Gastrocnemius medialis (tissue), 4 donors: ENCODE results near the gene GPI. TPM values are rescaled to one million over a fixed set of nuclear protein-coding genes. Genes with fewer than 3 reads are reported as not detected.

Experiments
- ATAC-seq, 2 donors: fragments of 150-250 bp; one replicate each; pipeline ENCODE4 v1.9.1; 2016
- DNase-seq, 2 donors: peaks; one replicate each; pipeline ENCODE4 v3.0.0-alpha.2; 2019
- H3K27ac ChIP-seq, 4 donors: fragments of 200-600 bp; sonication (generic); 1 replicate in 1 of 4; 2 replicates in 3 of 4; pipeline ENCODE4 v1.5.1; 2016 to 2018; ENCODE audit warnings: mild to moderate bottlenecking in 2 of 4, moderate library complexity in 1 of 4
- H3K27me3 ChIP-seq, 3 donors: fragments of 200-600 bp; sonication (generic) in 2 of 3; 1 replicate in 1 of 3; 2 replicates in 2 of 3; pipeline versions ENCODE4 v1.5.1 to v1.6.0; 2016 to 2019; ENCODE audit warnings: mild to moderate bottlenecking in 1 of 3, moderate library complexity in 1 of 3
- H3K36me3 ChIP-seq, 2 donors: fragments of 200-600 bp; sonication (generic) in 1 of 2; one replicate each; pipeline ENCODE4 v1.5.1; 2017 to 2018
- H3K4me1 ChIP-seq, 2 donors: fragments of 200-600 bp; sonication (generic) in 1 of 2; one replicate each; pipeline ENCODE4 v1.5.1; 2016 to 2017; ENCODE audit warnings: mild to moderate bottlenecking in 2 of 2
- H3K4me3 ChIP-seq, 4 donors: fragments of 200-600 bp; sonication (generic) in 3 of 4; 1 replicate in 1 of 4; 2 replicates in 3 of 4; pipeline ENCODE4 v1.5.1; 2016 to 2019; ENCODE audit warnings: mild to moderate bottlenecking in 2 of 4
- H3K9me3 ChIP-seq, 3 donors: fragments of 200-600 bp; sonication (generic) in 2 of 3; 1 replicate in 1 of 3; 2 replicates in 2 of 3; pipeline ENCODE4 v1.5.1; 2016 to 2019
- CTCF ChIP-seq, 5 experiments: fragments of 450-650 bp in 3 of 5; fragments of 200-600 bp in 2 of 5; sonication (generic) in 2 of 5; IDR thresholded peaks in 4 of 5; conservative IDR thresholded peaks in 1 of 5; 1 replicate in 4 of 5; 2 replicates in 1 of 5; pipeline ENCODE4 v1.5.1; 2016 to 2019; ENCODE audit warnings: antibody characterized with exemption in 5 of 5, mild to moderate bottlenecking in 3 of 5, moderate library complexity in 3 of 5
- POLR2A ChIP-seq, 2 donors: fragments of 450-650 bp; IDR thresholded peaks; one replicate each; pipeline ENCODE4 v1.6.1; 2017; ENCODE audit warnings: antibody characterized with exemption in 2 of 2, mild to moderate bottlenecking in 2 of 2, moderate library complexity in 2 of 2
- in situ Hi-C, 4 donors: fragments of 200-750 bp; cut with MboI; loops; one replicate each; pipeline versions ENCODE4 v1.15.0 to v1.8.0; 2017; ENCODE audit warnings: low sequenced_read_pairs in 4 of 4
- intact Hi-C: fragments of 100-400 bp; cut with DNase I; formaldehyde crosslinking; loops from one replicate; pipeline ENCODE4 v1.15.1; 2023; ENCODE audit warnings: low total_unique reads
- total RNA-seq, 4 donors: library from RNA; depleted of rRNA; stranded (reverse); fragments of >200 nt; gene quantifications; one replicate each; pipeline versions ENCODE4 v1.1.0 to v1.2.3, GENCODE V29; 2016

GPI gene
- total RNA-seq, 4 donors from 2014 or later: 83.2 to 231 (median 173) TPM

DNA sequence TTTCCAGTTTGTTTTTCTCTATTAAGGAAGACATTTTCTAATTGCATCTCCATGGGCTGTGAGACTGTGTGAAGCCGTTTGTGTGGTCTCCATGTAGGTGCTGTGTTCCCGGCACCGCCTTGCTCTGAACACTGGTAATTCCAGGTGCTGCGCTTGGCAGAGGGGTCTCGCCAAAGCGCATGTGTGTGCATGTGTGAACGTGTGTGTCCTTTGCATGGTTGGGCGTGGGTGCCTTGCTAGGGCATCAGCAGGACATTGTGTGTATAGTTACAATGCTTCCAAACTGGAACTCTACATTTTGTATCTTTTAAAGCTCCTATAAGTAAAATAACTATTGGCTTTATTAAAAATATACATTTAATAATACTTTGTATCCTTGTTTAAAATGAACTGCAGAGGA lies 9.8 kb upstream of the GPI start:
- H3K4me3 ChIP-seq: no peak overlapping the region
- no peaks in the 10 kb centered on the region for H3K9me3 ChIP-seq
- intact Hi-C loops (no loop called here), in situ Hi-C loops (no loop called here)
- DNase-seq: no peak
- peaks cover 0 to 42% of the 10 kb centered on the region in 2 donors for H3K36me3 ChIP-seq
- no peak overlapping the region for H3K27ac ChIP-seq
- no peak for TF ChIP-seq CTCF (IDR thresholded peaks at IDR 0.05 in 4 of 5, conservative IDR thresholded peaks at IDR 0.05 in 1 of 5)
- TF ChIP-seq POLR2A (IDR thresholded peaks at IDR 0.05): no peak
- ATAC-seq: no peak
- H3K4me1 ChIP-seq: peaks cover 7 to 11% of the 10 kb centered on the region in 2 donors
- no peaks in the 10 kb centered on the region for H3K27me3 ChIP-seq

DNA sequence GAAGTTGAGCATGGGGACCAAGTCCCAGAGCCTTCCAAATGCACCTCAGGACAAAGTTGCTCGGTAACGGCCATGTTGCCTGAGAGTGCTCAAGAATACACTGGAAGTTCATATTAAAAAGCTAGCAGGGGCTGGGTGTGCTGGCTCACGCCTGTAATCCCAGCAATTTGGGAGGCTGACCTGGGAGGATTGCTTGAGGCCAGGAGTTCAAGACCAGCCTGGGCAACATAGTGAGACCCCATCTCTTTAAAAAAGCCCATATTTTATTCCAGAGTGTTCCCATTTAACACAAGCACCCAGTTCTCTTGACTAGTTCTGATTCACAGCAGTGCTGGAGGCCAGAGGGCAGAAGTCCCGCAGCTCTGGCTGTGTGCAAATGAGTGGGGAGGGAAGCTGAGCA lies 8.1 kb upstream of the GPI start:
- ATAC-seq (no peak), DNase-seq (no peak)
- Histone ChIP-seq H3K4me1 (peaks cover 7 to 11% of the 10 kb centered on the region in 2 donors), H3K27ac (no peak overlapping the region), H3K27me3 (no peaks in the 10 kb centered on the region), H3K36me3 (peaks cover 0 to 34% of the 10 kb centered on the region in 2 donors), H3K4me3 (no peak overlapping the region), H3K9me3 (no peaks in the 10 kb centered on the region)
- in situ Hi-C loops: no loop called here
- TF ChIP-seq POLR2A (IDR thresholded peaks at IDR 0.05) (no peak), CTCF (IDR thresholded peaks at IDR 0.05 in 4 of 5, conservative IDR thresholded peaks at IDR 0.05 in 1 of 5) (no peak)
- intact Hi-C loops: no loop called here

DNA sequence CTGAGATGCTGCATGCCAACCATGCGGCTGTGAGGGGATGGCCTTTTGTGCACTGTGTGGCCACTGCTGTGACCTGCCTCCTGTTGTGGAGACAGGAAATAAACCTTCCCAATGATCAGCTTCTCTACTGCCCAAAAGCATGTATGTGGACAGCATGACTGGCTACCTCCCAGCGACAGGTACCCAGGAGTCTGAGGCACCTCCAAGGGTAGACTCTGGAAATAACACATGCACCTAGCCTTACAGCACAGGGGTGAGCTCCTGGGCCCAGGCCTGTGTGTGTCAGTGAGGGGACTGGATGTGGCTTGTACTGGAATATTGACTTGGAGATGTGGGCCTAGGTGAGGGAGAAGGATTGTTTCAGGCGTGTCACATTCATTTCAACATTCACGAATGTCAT lies 7.6 kb upstream of the GPI start:
- DNase-seq (no peak), ATAC-seq (no peak)
- Histone ChIP-seq H3K27me3 (no peaks in the 10 kb centered on the region), H3K36me3 (peaks cover 0 to 30% of the 10 kb centered on the region in 2 donors), H3K9me3 (no peaks in the 10 kb centered on the region), H3K4me1 (peaks cover 7 to 11% of the 10 kb centered on the region in 2 donors), H3K4me3 (no peak overlapping the region), H3K27ac (peak overlapping the region in 1 of 4 donors; percentile 91)
- TF ChIP-seq CTCF (IDR thresholded peaks at IDR 0.05 in 4 of 5, conservative IDR thresholded peaks at IDR 0.05 in 1 of 5) (no peak), POLR2A (IDR thresholded peaks at IDR 0.05) (no peak)
- intact Hi-C loops (no loop called here), in situ Hi-C loops (no loop called here)

GRCh38 chr19:34359140-34359953 lies 5.6 kb upstream of the GPI start:
- Histone ChIP-seq H3K27me3 (no peaks in the 10 kb centered on the region), H3K36me3 (peaks cover 0 to 13% of the 10 kb centered on the region in 2 donors), H3K4me1 (peaks cover 7 to 11% of the 10 kb centered on the region in 2 donors), H3K9me3 (no peaks in the 10 kb centered on the region), H3K4me3 (peak overlapping the region; percentile 46 to 56 (median 54)), H3K27ac (peak overlapping the region; percentile 87 to 91 (median 89))
- in situ Hi-C loops: no loop called here
- intact Hi-C loops: loop anchor here (1.0 to 2.0 kb wide), 2 partner anchors 71 to 141 kb away; no protein-coding TSS in a partner anchor
- TF ChIP-seq CTCF (IDR thresholded peaks at IDR 0.05 in 4 of 5, conservative IDR thresholded peaks at IDR 0.05 in 1 of 5): peak in 4 of 5 experiments; percentile 40 to 74 (median 64)
- peak; percentile 45 to 57 for TF ChIP-seq POLR2A (IDR thresholded peaks at IDR 0.05)
- ATAC-seq: peak; percentile 82 to 89
- peak; percentile 92 to 98 for DNase-seq
